Calu3 (cell line): Measurements from ENCODE around the gene TANC1. TPM values are rescaled to one million over a fixed set of nuclear protein-coding genes. Genes with fewer than 3 reads are reported as not detected.

ENCODE experiments used
- BruUV-seq: library from RNA; stranded (reverse); fragments of 400-500 nt; replicated peaks from 2 replicates; lab custom pipeline; 2021; lab: Mats Ljungman, UMichigan
- CTCF ChIA-PET: fragments of 300-600 bp; sonication (Branson Sonifier 250); formaldehyde crosslinking; loops from one replicate; lab custom pipeline; 2022; ENCODE audit warnings: antibody characterized with exemption; lab: Charles Lee
- DNase-seq: peaks from one replicate; pipeline ENCODE4 v3.0.0; 2022
- H3K27ac Mint-ChIP-seq: one replicate; pipeline ENCODE4 v1.8.0; 2022; ENCODE audit warnings: mixed read lengths; ENCODE audit not compliant: unreplicated experiment
- H3K27me3 Mint-ChIP-seq: one replicate; pipeline ENCODE4 v1.8.0; 2022; ENCODE audit warnings: mixed read lengths; ENCODE audit not compliant: unreplicated experiment
- H3K36me3 Mint-ChIP-seq: one replicate; pipeline ENCODE4 v1.8.0; 2022; ENCODE audit warnings: mild to moderate bottlenecking, moderate library complexity, mixed read lengths; ENCODE audit not compliant: insufficient read depth, unreplicated experiment
- H3K4me1 Mint-ChIP-seq: one replicate; pipeline ENCODE4 v1.8.0; 2022; ENCODE audit warnings: mild to moderate bottlenecking, low read depth, mixed read lengths; ENCODE audit not compliant: unreplicated experiment
- H3K4me3 Mint-ChIP-seq: one replicate; pipeline ENCODE4 v1.8.0; 2022; ENCODE audit warnings: mild to moderate bottlenecking, low read depth, moderate library complexity, mixed read lengths; ENCODE audit not compliant: unreplicated experiment
- H3K9me3 Mint-ChIP-seq: one replicate; pipeline ENCODE4 v1.8.0; 2022; ENCODE audit warnings: low read depth, mixed read lengths; ENCODE audit not compliant: unreplicated experiment
- CTCF ChIP-seq: fragments of 200-600 bp; IDR thresholded peaks from one replicate; pipeline ENCODE4 v1.8.0; 2022; ENCODE audit warnings: antibody characterized with exemption; ENCODE audit not compliant: unreplicated experiment
- intact Hi-C: fragments of 100-400 bp; cut with micrococcal nuclease; formaldehyde crosslinking; loops from one replicate; pipeline ENCODE4 v1.10.0; 2022; ENCODE audit not compliant: unreplicated experiment
- total RNA-seq: library from RNA; stranded (reverse); gene quantifications from 2 replicates; pipeline ENCODE4 v1.2.3, GENCODE V29; 2022

The TANC1 gene
- total RNA-seq, 1 experiment from 2014 or later, result 41.2 TPM

DNA sequence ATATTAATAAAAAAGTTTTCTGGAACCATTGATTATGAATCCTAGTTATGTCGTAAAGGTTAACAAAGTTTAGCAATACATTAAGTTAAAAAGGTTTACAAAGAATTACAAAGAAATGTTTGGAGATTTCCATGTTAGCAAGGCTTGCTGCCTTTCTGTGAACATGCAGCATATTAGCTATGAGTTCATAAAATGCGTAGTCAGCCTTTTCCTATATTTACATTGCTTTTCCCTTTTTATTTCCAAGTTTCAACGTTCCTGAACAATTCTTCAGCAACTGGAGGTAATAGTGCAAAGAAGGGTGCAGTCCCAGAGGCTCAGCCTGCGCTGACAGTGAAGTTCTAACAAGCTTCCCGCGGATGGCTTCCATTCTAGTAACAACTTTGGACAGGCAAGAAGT lies 266.4 kb downstream of the TANC1 start:
- CTCF ChIA-PET, result interaction anchor here (0.6 to 0.7 kb wide), 2 partner anchors 38 to 269 kb away, joined by 4 to 6 read pairs; no protein-coding TSS in a partner anchor

GRCh38 chr2:159243529-159243928 lies 275.1 kb downstream of the TANC1 start:
- DNase-seq, result no peak
- CTCF ChIA-PET, result interaction anchor here (0.7 kb wide), 1 partner anchor 601 kb away, joined by 3 read pairs; no protein-coding TSS in a partner anchor
- Mint-ChIP-seq H3K36me3 (peaks cover 38% of the 10 kb centered on the region), H3K4me1 (no peaks in the 10 kb centered on the region), H3K4me3 (no peak overlapping the region), H3K9me3 (peaks cover 2% of the 10 kb centered on the region), H3K27me3 (no peaks in the 10 kb centered on the region), H3K27ac (no peak overlapping the region)
- no TSS peak for BruUV-seq
- intact Hi-C loops, result no loop called here
- TF ChIP-seq CTCF, result no peak

More for the DNA sequence above, 266.4 kb downstream of the TANC1 start:
- H3K4me3 Mint-ChIP-seq, result no peak overlapping the region
- H3K9me3 Mint-ChIP-seq, result no peaks in the 10 kb centered on the region
- DNase-seq, result no peak
- no peaks in the 10 kb centered on the region for H3K27me3 Mint-ChIP-seq
- no peaks in the 10 kb centered on the region for H3K4me1 Mint-ChIP-seq
- no peak overlapping the region for H3K27ac Mint-ChIP-seq
- H3K36me3 Mint-ChIP-seq, result peaks cover 30% of the 10 kb centered on the region
- intact Hi-C loops, result no loop called here
- TF ChIP-seq CTCF, result no peak
- no TSS peak for BruUV-seq

DNA sequence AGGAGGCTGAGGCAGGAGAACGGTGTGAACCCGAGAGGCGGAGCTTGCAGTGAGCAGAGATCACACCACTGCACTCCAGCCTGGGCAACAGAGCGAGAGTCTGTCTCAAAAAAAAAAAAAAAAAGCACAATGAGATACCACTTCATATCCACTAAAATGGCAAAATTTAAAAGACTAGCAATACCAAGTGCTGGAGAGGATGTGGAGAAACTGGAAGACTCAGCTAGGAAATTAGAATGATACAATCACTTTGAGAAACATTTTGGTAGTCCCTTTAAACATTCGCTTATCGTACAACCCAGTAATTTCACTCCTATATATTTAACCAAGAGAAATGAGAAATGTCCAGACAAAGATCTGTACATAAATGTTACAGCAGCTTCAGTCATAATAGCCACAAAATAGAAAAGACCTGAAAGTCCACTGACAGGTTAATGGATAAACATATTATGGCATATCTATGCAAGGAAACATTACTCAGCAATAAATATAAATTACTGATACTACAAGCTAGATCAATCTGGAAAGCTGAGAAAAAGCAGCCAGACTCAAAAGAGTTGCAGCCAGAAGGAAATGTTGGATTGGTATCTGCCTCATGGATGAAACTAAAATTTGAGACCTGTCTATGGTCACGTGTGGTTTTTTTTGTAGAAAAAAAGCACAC lies 278.0 kb downstream of the TANC1 start:
- intact Hi-C loops, result no loop called here
- Mint-ChIP-seq H3K9me3 (peaks cover 2% of the 10 kb centered on the region), H3K27me3 (no peaks in the 10 kb centered on the region), H3K27ac (no peak overlapping the region), H3K4me1 (peaks cover 7% of the 10 kb centered on the region), H3K36me3 (peaks cover 22% of the 10 kb centered on the region), H3K4me3 (no peak overlapping the region)
- no TSS peak for BruUV-seq
- DNase-seq, result no peak
- TF ChIP-seq CTCF, result no peak
- CTCF ChIA-PET, result no interaction called here

DNA sequence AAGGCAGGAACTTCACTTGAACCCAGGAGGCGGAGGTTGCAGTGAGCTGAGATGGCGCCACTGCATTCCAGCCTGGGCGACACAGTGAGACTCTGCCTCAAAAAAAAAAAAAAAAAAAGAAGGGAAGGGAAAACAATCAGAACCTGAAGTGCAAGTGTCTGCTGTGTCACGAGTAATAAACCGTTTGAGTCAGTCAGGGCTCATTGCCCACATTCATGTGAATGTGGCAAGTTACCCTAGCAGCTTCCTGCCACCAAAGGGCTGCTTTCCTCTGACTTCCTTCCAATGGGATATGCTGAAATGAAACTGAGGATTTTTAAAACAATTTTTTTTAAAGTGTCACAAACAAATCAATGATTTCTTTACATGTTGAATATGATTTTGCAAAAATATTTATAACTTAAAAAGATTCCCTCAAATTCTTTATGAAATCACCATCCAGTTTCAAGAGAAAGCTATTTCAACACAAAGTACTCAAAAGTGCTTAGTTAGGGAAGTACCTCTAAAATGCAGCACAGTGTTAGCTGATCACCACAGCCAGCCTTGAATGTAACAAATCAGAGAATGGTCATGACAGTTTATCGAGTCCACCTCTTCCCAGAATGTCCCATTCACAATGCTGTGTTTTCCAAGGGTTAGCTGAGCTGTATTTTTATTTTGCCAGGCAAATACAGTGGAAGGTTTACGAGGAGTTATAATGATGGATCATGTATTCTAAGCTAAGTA lies 281.7 kb downstream of the TANC1 start:
- Mint-ChIP-seq H3K4me3 (no peak overlapping the region), H3K27ac (no peak overlapping the region), H3K4me1 (peaks cover 7% of the 10 kb centered on the region), H3K36me3 (peaks cover 7% of the 10 kb centered on the region), H3K27me3 (no peaks in the 10 kb centered on the region), H3K9me3 (peaks cover 2% of the 10 kb centered on the region)
- no peak for TF ChIP-seq CTCF
- CTCF ChIA-PET, result interaction anchor here (0.5 to 1.3 kb wide), 4 partner anchors 17 to 458 kb away, joined by 3 to 9 read pairs (median 5); no protein-coding TSS in a partner anchor
- intact Hi-C loops, result loop anchor here (10.0 kb wide), 1 partner anchor 465 kb away; the partner anchor contains the start of gene MARCHF7
- BruUV-seq, result no TSS peak
- peak; percentile 11 for DNase-seq
